Peyer's patch (tissue), 4 donors: ENCODE results near the gene MYMK. TPM values are rescaled to one million over a fixed set of nuclear protein-coding genes. Genes with fewer than 3 reads are reported as not detected.

Experiments used
- DNase-seq, 3 donors: peaks; one replicate each; pipeline ENCODE4 v3.0.0-alpha.2; 2017 to 2019
- H3K27ac ChIP-seq, 4 donors: fragments of 200-600 bp; sonication (generic); one replicate each; pipeline ENCODE4 v1.5.1; 2016 to 2019
- H3K27me3 ChIP-seq, 2 donors: fragments of 200-600 bp; sonication (generic); one replicate each; pipeline ENCODE4 v1.5.1; 2019
- H3K36me3 ChIP-seq, 3 donors: fragments of 200-600 bp; sonication (generic); one replicate each; pipeline ENCODE4 v1.5.1; 2016 to 2019
- H3K4me1 ChIP-seq, 4 donors: fragments of 200-600 bp; sonication (generic); one replicate each; pipeline ENCODE4 v1.5.1; 2016 to 2019
- H3K4me3 ChIP-seq, 4 donors: fragments of 200-600 bp; sonication (generic); 1 replicate in 3 of 4; 2 replicates in 1 of 4; pipeline ENCODE4 v1.5.1; 2016 to 2019; ENCODE audit warnings: mild to moderate bottlenecking in 1 of 4
- H3K9me3 ChIP-seq, 4 donors: fragments of 200-600 bp; sonication (generic); one replicate each; pipeline ENCODE4 v1.5.1; 2016 to 2019; ENCODE audit warnings: mild to moderate bottlenecking in 1 of 4
- POLR2A ChIP-seq, 2 donors: fragments of 450-650 bp; IDR thresholded peaks; one replicate each; pipeline ENCODE4 v1.5.1; 2017; ENCODE audit warnings: antibody characterized with exemption in 2 of 2, mild to moderate bottlenecking in 2 of 2, moderate library complexity in 2 of 2
- total RNA-seq, 4 donors: library from RNA; depleted of rRNA; stranded (reverse); fragments of >200 nt; gene quantifications; one replicate each; pipeline ENCODE4 v1.1.0, GENCODE V29; 2016
- TF ChIP-seq, protein P1 (sequence below), 6 experiments: fragments of 450-650 bp in 4 of 6; fragments of 200-600 bp in 2 of 6; sonication (generic) in 1 of 6; IDR thresholded peaks; one replicate each; pipeline ENCODE4 v1.5.1; 2017 to 2019; ENCODE audit warnings: antibody characterized with exemption in 6 of 6, mild to moderate bottlenecking in 3 of 6, moderate library complexity in 1 of 6

The MYMK gene
- total RNA-seq, 4 donors from 2014 or later = not detected

DNA sequence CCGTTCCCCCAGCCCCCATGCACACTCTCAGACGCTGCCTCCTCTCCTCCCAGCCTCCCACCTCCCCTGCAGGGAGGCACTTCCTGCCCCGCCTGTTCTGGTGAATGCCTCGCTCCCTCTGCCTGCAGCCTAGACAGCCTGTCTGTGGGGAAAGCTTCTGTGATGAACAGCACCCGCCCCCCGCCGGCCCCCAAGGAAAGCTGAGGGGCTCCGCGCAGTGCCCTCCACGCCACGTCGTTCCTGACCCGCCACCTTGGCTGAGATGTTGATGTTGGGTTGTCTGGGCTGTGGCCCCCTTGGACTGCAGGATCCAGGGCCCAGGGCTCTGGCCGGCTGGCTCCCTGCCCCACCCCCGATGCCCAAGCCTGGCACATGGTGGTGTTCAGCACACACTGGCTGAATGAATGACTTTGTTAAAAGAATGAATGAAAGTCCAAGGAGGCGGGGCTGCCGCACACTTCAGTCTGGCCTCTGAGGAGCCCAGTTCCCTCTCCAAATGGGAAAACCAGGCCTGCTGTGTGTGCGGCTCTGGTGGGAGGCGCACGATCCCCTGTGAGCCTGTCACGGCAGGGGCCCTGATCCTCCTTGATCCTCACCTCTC lies 2.1 kb upstream of the MYMK start:
- Histone ChIP-seq H3K9me3 (no peaks in the 10 kb centered on the region), H3K27me3 (no peaks in the 10 kb centered on the region), H3K4me1 (peaks cover 0 to 23% (median 0%) of the 10 kb centered on the region in 4 donors), H3K36me3 (no peaks in the 10 kb centered on the region), H3K27ac (peak overlapping the region in 1 of 4 donors; percentile 28), H3K4me3 (no peak overlapping the region)
- DNase-seq = no peak
- TF ChIP-seq, protein P1, sequence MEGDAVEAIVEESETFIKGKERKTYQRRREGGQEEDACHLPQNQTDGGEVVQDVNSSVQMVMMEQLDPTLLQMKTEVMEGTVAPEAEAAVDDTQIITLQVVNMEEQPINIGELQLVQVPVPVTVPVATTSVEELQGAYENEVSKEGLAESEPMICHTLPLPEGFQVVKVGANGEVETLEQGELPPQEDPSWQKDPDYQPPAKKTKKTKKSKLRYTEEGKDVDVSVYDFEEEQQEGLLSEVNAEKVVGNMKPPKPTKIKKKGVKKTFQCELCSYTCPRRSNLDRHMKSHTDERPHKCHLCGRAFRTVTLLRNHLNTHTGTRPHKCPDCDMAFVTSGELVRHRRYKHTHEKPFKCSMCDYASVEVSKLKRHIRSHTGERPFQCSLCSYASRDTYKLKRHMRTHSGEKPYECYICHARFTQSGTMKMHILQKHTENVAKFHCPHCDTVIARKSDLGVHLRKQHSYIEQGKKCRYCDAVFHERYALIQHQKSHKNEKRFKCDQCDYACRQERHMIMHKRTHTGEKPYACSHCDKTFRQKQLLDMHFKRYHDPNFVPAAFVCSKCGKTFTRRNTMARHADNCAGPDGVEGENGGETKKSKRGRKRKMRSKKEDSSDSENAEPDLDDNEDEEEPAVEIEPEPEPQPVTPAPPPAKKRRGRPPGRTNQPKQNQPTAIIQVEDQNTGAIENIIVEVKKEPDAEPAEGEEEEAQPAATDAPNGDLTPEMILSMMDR (IDR thresholded peaks at IDR 0.05) = no peak
- TF ChIP-seq POLR2A (IDR thresholded peaks at IDR 0.05) = no peak

- no peak overlapping the region for H3K4me3 ChIP-seq
- no peaks in the 10 kb centered on the region for H3K9me3 ChIP-seq
- DNase-seq = no peak
- H3K4me1 ChIP-seq = peaks cover 0 to 23% (median 0%) of the 10 kb centered on the region in 4 donors
- no peaks in the 10 kb centered on the region for H3K27me3 ChIP-seq
- H3K27ac ChIP-seq = no peak overlapping the region
- TF ChIP-seq POLR2A (IDR thresholded peaks at IDR 0.05) = no peak
- TF ChIP-seq, protein P1 (IDR thresholded peaks at IDR 0.05) = no peak
- H3K36me3 ChIP-seq = no peaks in the 10 kb centered on the region
Observed at GRCh38 chr9:133525677-133526076, 918 bp upstream of the MYMK start.

- Histone ChIP-seq H3K4me3 (no peak overlapping the region), H3K27me3 (no peaks in the 10 kb centered on the region), H3K27ac (no peak overlapping the region), H3K36me3 (no peaks in the 10 kb centered on the region), H3K4me1 (peaks cover 0 to 23% (median 0%) of the 10 kb centered on the region in 4 donors), H3K9me3 (no peaks in the 10 kb centered on the region)
- DNase-seq = no peak
- no peak for TF ChIP-seq POLR2A (IDR thresholded peaks at IDR 0.05)
- TF ChIP-seq, protein P1 (IDR thresholded peaks at IDR 0.05) = no peak
Observed at GRCh38 chr9:133524146-133524545, 613 bp downstream of the MYMK start.

DNA sequence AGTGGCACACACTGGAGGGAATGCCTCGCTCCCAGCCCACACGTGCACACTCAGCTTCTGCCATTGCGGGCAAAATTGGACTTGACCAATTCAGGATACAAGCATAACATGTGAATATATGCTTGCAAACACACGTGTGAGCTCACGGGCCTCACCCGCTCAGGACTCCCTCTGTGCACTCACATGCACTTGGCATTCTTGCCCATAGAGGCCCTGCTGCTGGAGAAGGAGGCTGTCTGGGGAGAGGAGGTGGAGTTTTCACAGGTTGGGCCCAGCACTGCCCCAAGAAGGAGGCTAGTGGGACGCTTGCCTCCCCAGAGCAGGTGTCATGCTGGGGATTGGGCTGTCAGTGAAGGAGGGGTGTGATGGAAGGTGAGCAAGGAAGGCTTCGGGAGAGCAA lies 1.7 kb downstream of the MYMK start:
- no peak overlapping the region for H3K4me3 ChIP-seq

GRCh38 chr9:133522073-133522910 lies 2.5 kb downstream of the MYMK start:
- no peak for DNase-seq
- H3K27ac ChIP-seq = no peak overlapping the region
- TF ChIP-seq, protein P1 (IDR thresholded peaks at IDR 0.05) = no peak
- TF ChIP-seq POLR2A (IDR thresholded peaks at IDR 0.05) = no peak
- no peaks in the 10 kb centered on the region for H3K9me3 ChIP-seq
- H3K4me3 ChIP-seq = no peak overlapping the region
- peaks cover 0 to 12% (median 0%) of the 10 kb centered on the region in 4 donors for H3K4me1 ChIP-seq
- no peaks in the 10 kb centered on the region for H3K27me3 ChIP-seq
- H3K36me3 ChIP-seq = no peaks in the 10 kb centered on the region

More for the DNA sequence above, 1.7 kb downstream of the MYMK start:
- Histone ChIP-seq H3K9me3 (no peaks in the 10 kb centered on the region), H3K36me3 (no peaks in the 10 kb centered on the region), H3K27ac (no peak overlapping the region), H3K27me3 (no peaks in the 10 kb centered on the region), H3K4me1 (peaks cover 0 to 15% (median 0%) of the 10 kb centered on the region in 4 donors)
- no peak for TF ChIP-seq POLR2A (IDR thresholded peaks at IDR 0.05)
- TF ChIP-seq, protein P1 (IDR thresholded peaks at IDR 0.05) = no peak
- no peak for DNase-seq
